ENCODE measurements around the gene USP34.
"Not testable (repeated sequence)": the region's sequence is repeated elsewhere in the genome, so short reads cannot be mapped to it uniquely, and the experiment has no call there.

The USP34 gene

GRCh38 chr2:61180686-61181085 lies 290.2 kb downstream of the USP34 start:
- DNase-seq, result no peak

- DNase-seq, result no peak
These were observed 290.9 kb downstream of the USP34 start for GRCh38 chr2:61179701-61180639.

DNA sequence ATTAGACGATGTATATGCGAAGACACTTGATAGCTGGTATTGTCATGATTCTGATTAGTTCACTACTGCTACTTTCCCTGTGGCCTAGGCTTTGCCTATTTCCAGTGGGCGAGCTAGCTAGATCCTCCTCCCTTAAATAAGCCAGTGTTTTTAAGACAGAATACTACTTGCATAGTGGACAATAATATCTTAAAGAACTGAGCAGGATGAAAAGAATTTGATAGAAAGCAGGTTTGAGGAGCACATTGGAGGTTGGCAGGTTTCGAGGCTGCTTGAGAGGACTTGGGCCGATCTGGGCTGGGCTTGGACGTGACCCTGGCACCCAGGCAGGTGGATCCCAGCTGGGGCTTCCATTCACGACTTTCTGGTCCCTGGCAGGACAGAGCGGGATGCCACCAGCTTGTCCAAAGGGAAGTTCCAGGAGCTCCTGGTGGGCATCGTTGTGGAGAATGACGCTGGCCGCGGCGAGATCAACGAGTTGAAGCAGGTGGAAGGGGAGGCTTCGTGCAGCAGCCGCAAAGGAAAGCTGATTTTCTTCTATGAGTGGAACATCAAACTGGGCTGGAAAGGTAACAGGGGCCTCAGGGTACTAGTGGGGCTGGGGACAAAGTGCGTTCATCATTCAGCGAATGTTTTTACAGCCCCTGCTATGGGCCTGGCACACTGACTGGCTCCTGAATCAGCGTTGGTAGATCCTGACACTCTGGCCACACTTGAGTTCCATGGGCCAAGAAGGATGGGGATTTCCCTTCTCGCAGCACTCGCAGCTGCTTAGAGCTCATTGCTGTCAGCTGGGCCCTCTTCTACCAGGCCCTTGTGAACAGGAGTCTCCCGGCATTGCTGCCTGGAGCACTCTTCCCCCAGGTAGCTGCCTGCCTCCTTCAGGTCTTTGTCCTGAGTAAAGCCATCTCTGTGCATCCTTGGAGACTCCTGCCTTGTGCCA lies 292.0 kb downstream of the USP34 start:
- DNase-seq, result peak; percentile 43

DNA sequence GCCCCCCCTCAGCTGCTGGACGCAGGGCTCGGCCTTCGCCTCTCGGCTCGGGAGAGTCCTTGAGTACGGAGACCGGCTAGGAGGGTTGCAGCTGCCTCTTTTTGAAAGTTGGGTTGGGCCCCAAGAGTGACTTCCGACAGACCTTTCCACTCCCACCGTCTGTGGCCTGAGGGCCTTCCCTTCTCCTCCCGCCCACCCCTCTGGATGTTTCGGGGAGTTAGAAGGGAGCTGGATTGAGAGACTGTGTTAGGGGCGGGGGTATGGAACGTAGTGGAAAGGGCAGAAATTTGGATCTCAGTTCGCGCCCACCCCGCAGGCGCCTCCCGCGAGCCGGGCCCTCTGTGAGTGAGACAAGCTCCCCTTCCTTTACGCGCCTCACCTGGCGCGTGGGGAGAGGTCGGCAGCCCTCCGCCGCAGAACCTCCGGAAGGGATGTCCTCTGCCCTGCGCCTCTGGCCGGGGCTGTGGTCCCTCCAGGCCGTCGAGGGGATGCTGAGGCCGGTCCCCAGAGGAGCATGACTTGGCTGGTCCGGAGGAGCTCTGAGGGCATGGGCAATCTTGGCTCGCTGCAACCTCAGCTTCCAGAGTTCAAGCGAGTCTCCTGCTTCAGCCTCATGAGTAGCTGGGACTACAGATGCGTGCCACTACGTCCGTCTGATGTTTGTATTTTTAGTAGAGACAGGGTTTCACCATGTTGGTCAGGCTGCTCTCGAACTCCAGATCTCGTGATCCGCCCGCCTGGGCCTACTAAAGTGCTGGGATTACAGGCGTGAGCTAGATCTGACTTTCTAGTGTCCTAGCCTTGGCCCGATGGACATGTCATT lies 292.9 kb downstream of the USP34 start:
- DNase-seq, result peak; percentile 38

DNA sequence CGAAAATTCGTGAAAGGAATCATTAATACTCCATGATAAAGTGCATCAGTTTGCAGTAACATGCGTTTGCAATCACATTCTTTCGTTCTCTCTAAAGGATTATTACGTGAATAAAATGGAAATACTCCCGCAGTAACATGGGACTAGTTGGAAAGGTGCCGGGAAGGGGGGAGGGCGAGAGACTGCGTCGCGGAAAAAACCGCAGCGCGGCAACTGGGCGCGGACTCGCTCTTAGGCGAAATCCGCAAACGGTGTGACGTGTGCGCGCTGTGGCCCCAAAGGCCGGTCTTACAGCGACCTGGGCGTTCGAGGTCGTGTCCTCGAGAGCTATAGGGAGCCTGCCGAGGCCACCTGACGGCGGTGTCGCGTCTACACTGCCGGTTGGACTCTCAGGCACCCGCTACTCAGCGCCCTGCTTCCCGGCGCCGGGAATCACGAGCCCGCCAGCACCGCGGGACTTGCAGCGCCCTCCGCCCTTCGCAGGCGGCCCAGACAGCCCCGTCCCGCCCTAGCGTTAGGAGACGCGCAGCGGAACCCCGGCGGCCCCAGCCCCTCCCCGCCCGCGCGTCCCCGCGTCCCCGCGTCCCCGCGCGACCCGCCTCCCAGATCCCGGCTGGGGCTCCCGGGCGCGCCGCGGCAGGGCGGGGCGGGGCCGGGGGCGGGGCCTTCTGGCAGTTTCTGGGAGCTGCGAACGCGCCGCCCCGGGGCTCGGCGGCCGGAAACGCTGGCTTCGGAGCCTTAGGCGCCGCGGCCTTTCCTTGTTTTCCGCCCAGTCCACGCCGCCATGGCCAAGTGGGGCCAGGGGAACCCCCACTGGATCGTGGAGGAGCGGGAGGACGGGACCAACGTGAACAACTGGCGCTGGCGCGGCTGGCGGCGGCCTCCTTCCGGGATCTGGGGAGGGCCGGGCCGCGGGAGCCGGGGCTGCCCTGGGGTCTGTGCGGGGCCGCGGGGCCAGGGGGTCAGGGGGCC lies 293.8 kb downstream of the USP34 start:
- peak; percentile 96 for DNase-seq

- DNase-seq, result no peak
These were observed 295.9 kb downstream of the USP34 start for GRCh38 chr2:61175036-61175435.

- DNase-seq, result no peak
These were observed 297.8 kb downstream of the USP34 start for GRCh38 chr2:61173116-61173515.

DNA sequence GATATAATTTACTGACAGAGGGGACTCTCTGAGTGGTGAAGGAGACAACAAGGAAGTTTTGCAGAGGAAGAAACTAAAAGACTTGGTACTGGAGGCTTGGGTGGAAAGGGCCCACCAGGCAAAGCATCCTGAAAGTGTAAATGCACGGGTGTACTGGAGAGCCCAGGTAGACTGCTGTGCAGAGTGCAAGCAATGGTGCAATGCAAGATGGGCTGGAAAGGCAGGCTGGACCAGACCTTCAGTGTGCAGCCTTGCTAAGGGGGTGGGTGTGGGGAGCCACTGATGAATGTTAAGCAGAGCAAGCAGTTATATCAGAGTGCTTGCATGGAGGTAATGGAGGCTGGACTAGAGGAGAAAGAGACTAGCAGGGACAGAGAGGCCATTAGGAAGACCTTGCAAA lies 298.2 kb downstream of the USP34 start:
- DNase-seq, result no peak

DNA sequence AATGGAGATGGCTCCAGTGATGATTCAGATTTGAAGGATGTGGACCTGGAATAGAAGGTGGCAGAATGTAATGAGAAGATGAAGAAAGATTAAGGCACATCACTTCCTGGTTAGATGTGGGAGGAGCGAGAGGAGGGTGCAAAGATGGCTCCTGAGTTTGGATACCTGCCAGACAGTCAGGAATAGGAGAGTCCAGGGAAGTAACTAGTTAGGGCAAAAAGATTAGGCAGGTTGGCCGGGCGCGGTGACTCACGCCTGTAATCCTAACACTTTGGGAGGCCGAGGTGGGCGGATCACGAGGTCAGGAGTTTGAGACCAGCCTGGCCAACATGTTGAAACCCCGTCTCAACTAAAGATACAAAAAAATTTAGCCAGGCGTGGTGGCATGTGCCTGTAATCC lies 303.3 kb downstream of the USP34 start:
- DNase-seq, result no peak

- DNase-seq, result no peak
These were observed 304.9 kb downstream of the USP34 start for GRCh38 chr2:61165946-61166345.

- DNase-seq, result not testable (repeated sequence)
These were observed 305.8 kb downstream of the USP34 start for GRCh38 chr2:61165082-61165481.

- no peak for DNase-seq
These were observed 308.2 kb downstream of the USP34 start for GRCh38 chr2:61162721-61163120.

DNA sequence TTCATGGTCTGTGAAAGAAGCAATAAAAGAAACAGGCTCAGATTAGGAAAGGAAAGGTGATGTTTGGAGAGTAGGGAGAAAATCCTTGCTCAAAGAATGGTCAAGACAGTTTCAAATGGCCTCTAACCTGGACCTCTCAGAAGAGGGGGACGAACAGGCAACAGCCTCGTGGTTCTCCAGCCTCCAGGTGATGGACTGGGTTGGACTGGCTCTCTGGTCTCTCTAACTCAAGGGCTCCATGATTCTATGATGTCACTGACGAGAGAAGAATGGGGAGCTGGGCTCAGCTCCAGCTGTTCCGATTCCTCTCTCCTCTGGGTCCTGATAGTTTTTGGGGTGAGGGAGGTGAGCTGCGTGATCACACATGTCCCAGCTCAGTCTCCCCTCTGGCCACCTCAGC lies 309.0 kb downstream of the USP34 start, which contains the start of gene C2orf74:
Gene C2orf74, plus strand, starts transcription at position 301 of the 400 bp plus-strand sequence. CDS start 327 bp downstream, outside the sequence.
- DNase-seq, result no peak

DNA sequence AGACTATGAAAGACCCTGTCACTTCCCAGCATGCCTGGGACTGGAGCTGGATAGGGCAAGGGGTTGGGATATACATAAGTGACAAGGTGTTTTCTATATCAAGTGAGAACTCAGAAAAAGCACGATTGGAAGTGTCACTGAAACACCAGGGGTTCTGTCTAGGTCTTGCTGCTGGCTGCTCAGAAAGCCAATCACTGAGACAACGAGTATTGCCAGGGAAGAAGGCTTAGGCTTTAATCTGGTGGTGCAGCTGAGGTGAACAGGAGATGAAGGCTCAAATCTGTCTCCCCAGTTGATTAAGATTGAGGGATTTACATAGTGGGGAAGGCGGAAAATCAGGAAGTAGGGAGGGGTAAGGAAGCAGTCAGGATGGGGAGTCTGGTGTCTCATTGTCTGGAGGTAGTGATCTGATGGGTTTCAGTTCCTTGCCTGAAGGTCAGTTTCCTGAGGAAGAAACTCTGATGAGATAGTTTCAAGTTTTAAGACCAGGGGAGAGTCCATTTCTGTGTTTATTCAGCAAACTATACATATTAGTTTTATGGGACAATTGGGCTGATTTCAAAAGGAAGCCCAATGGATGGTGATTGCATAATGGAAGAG lies 312.4 kb downstream of the USP34 start:
- no peak for DNase-seq

- no peak for DNase-seq
These were observed 313.4 kb downstream of the USP34 start for GRCh38 chr2:61157371-61158003.

DNA sequence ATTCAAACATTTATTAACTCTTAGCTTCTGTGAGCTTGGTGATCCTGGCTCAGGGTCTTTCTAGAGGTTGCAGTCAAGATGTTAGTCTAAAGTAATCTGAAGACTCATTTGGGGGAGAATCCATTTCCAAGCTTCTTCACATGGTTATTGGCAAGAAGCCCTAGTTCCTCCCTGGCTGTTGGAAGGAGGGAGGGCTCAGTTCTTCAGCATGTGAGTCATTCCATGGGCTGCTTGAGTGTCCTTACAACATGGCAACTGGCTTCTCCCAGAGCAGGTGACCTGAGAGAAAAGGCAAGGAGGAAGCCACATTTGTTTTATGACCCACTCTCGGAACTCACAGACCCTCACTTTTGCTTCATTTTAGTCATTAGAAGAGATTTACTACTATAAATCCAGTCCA lies 319.5 kb downstream of the USP34 start:
- no peak for DNase-seq

DNA sequence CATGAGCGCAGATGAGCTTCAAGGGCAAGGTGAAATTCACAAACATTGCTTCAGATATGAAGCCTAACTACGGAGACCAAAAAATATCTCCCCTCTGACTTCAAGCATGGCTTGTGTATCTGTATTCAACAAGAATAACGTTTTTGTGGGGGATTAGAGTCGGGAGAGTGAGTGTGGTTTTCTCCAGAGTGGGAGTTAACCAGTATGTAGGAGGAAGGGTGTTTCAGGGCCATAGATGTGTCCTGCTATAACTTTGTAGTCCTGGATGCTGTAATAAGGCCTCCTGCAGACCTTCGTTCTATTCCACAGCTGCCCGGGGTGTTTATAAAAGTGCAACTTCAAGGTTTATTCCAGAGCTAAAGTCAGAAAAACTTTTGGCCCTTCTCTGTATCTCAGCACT lies 321.8 kb downstream of the USP34 start:
- no peak for DNase-seq

GRCh38 chr2:61148091-61148490 lies 322.8 kb downstream of the USP34 start:
- DNase-seq, result not testable (repeated sequence)

GRCh38 chr2:61145990-61146389 lies 324.9 kb downstream of the USP34 start:
- DNase-seq, result no peak

- DNase-seq, result peak; percentile 97
These were observed 326.1 kb downstream of the USP34 start for GRCh38 chr2:61144697-61145268.

Data from activated CD4-positive, alpha-beta T cell treated with anti-CD3 and anti-CD28 coated beads, Interleukin-2, Interleukin-6, amounts not matched to agents 100 ng/mL and 50 ng/mL, durations not matched to agents 16 hours and 8 hours (primary cell).